H54 (cell line): ENCODE results near the gene TPM2.
"Not testable (repeated sequence)": the region's sequence is repeated elsewhere in the genome, so short reads cannot be mapped to it uniquely, and the experiment has no call there.

ENCODE experiments used
- DNase-seq: peaks from one replicate; pipeline ENCODE4 v3.0.0; 2011; ENCODE audit warnings: low spot score, mixed read lengths; ENCODE audit not compliant: insufficient read length
- FAIRE-seq: peaks from 3 replicates; lab custom pipeline; 2011; peaks lifted over from hg19 to GRCh38; lab: Jason Lieb, UNC
- POLR2A ChIP-seq: IDR thresholded peaks from 2 replicates; pipeline ENCODE4 v1.6.1; 2011; ENCODE audit warnings: low read depth, mild to moderate bottlenecking, low read length

Gene TPM2

DNA sequence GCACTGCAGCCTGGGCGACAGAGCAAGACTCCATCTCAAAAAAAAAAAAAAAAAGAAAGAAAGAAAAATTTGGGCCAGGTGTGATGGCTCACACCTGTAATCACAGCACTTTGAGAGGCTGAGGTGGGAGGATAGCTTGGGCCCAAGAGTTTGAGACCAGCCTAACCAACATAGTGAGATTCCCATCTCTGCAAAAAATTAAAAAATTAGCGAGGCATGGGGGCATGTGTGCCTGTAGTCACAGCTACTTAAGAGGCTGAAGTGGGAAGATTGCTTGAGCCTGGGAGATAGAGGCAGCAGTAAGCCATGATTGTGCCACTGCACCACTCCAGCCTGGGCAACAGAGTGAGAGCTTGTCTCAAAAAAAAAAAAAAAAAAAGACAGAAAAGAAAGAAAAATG is 36.1 kb downstream of the TPM2 start:
- DNase-seq (no peak), FAIRE-seq (no peak)
- TF ChIP-seq POLR2A = no peak

DNA sequence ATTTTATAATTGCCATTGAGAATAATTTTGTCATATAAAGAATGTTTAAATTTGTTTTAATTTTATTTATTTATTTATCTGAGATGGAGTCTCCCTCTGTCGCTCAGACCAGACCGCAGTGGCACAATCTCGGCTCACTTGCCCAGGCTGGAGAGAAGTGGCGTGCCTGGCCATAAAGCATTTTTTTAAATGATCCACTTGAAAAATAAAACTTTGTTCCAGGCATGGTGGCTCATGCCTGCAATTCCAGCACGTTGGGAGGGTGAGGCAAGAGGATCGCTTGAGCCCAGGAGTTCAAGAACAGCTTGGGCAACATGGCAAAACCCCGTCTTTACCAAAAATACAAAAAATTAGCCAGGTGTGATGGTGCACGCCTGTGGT is 36.9 kb downstream of the TPM2 start:
- no peak for DNase-seq
- TF ChIP-seq POLR2A = no peak
- no peak for FAIRE-seq

DNA sequence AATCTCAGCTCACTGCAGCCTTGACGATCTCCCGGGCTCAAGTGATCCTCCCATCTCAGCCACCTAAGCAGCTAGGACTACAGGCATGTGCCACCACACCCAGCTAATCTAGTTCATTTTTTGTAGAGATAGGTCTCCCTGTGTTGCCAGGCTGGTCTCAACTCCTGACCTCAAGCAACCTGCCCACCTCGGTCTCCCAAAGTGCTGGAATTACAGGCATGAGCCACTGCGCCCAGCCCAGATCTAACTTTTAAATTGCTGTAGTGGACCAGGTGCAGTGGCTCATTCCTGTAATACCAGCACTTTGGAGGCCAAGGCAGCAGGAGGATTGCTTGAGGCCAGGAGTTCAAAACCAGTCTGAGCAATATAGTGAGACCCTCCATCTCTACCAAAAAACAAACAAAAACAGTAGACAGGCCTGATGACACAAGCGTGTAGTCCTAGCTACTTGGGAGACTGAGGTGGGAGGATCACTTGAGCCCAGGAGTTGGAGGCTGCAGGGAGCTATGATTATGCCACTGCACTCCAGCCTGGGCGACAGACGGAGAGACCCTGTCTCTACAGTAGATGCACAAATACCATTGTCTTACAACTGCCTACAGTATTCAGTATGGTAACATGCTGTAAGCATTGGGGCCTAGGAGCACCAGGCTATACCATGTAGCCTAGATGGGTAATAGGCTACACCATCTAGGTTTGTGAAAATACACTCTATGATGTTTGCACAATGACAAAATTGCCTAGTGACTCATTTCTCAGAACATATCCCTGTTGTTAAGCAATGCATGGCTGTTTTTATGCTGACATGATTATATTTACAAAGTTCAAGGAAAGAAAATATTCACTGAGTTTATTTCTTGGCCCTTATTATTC is 37.5 kb downstream of the TPM2 start:
- no peak for FAIRE-seq

DNA sequence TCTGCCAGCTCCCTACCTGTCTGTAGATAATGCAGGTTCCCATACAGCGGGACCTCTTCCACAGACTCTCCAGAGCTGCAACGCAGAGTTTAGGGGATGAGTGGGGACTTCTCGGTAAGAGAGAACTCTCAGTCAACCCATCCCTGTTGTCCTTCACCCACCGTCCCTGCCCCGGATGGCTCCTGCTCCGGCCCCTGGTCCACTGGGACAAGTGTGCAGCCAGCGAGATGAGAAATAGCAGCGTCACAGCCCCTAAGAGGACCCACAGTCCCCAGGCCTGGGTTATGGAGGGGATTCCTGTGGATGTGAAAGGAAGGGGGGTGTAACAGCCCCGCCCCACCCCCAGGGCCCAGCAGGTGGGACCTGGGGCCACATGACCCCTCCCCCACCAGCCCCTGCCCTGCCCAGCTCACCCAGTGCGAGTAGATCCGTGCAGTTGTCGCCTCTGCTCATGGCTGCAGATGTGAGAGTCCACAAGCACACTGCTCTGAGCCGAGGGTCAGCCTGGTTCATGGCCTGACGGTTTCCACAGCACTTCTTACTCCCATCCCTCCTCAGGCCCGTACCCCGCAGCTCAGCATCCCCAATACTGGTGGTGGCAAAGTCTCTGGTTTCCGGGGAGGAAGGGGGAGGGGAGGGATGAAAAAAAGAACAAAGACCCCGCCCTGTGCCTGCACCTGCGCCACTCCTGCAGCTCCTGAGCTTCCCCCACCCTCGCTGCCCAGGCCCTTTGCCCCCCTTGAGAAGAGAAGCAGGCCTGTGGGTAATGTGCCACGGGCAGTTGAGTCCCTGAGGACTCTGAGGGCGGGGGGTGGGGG is 39.2 kb downstream of the TPM2 start, which contains the start of gene SIT1:
Gene SIT1, minus strand, starts transcription at position 591 of the 818 bp plus-strand sequence. Its CDS starts 78 bp downstream, at position 513.
- DNase-seq = no peak
- no peak for FAIRE-seq
- TF ChIP-seq POLR2A = no peak

More for the DNA sequence above, 37.5 kb downstream of the TPM2 start:
- DNase-seq = no peak
- no peak for TF ChIP-seq POLR2A

DNA sequence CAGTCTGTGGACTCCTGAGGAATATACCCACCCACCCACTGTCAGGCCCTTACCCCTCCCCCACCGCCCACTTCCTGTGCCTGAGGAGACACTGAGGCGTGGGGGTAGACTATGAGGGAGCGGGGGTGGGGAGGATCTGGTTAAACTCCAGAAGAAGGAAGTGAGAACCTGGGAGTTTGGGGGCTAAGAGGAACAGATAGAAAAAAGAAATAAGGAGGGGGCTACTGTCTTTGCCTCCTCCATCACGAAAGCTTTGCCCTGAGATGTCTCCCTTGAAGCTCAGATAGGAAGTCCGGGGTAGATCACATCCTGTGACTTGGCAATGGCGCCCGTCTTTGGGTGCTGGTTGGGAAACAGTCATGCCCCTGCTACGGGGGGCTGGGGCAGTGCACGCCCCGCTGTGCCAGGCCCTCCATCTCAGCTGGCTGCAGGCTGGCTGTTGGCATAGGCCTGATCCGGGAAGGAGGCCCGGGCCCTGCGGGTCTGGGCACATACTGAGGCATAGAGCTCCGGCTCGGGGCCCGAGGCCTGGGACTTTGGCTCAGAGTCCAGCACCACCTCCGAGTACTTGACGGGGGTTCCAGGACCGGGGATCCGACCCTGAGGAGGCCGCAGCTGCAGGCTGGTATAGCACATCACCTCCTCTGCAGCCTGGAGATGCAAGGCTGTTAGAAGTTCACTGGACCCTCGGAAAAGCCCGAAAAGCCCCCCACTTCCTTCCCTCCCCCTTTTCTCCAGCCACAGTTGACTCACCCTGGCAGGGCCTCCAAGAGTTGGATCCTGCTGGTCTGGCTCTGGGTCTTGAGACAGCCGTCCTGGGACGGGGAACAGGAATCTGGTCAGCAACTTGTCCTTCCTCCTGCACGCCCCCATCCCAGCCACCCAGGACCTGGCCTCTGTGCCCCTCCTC is 40.0 kb downstream of the TPM2 start:
- DNase-seq (no peak), FAIRE-seq (no peak)
- no peak for TF ChIP-seq POLR2A

DNA sequence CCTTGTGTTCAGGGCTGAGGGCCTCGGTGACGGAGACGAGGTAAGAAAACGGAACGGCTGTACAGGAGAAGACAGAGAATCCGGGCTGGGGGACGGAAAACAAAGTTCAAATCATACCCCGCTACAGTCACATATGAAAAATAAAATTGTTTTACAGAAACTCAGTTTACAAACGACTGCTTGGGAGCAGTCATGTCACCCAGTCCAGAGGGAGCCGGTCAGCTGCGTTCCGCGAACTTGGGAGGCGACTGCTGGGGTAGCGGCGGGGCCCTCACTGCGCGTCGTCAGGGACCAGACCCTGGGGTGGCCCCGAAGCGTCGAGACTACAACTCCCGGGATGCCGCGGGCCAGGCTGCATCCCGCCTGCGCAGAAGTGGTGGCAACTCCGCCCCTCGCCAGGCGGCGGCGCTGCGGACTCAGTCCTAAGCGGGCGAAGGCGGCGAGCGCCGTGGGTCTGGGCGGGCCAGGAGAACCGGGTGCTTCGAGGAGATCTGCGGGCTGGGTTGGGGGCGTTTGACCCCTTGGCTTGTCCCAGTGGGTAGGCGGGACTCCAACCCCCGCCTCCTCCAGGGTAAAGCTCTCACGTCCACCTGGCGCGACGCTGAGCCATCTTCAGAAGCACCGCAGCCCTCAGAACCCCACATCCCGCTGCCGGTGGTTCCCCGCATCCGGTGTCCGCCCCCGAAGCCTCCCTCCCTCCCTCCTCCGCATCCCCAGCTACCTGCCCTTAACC is 43.0 kb downstream of the TPM2 start:
- TF ChIP-seq POLR2A = peak; percentile 53; the same call in 1 of the 2 replicates
- peak; percentile 80 for DNase-seq
- FAIRE-seq = no peak

DNA sequence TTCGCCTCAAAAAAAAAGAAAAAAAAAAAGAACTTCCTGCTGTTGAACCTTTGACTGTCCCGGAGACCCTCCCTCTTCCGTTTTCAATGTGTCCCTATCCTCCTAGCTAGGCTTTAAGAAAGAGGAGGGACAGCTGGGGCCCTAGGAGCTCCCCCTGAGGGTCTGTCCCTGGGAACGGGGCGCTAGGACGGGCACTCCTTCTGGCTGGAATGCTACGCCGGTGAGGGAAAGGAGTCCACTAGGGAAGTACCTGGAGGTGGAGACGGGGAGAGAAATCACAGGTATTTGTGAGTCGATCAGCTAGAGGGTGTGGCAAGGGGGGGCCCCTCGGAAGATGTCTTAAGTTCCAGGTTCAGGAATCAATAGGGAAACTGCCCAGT is 43.6 kb downstream of the TPM2 start:
- FAIRE-seq (no peak), DNase-seq (no peak)

DNA sequence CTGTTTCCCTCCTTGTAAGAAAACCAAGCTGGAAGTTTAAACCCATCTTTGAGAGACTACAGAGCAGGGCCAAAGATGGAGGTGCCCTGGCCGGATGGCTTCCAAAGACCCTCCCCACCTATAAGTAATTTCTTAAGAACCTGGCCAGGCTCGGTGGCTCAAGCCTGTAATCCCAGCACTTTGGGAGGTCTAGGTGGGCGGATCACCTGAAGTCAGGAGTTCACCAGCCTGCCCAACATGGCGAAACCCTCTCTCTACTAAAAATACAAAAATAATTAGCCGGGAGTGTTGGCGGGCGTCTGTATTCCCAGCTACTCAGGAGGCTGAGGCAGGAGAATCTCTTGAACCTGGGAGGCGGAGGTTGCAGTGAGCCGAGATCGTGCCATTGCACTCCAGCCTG is 44.0 kb downstream of the TPM2 start:
- DNase-seq, FAIRE-seq: not testable (repeated sequence)

More for the DNA sequence above, 43.6 kb downstream of the TPM2 start:
- no peak for TF ChIP-seq POLR2A

DNA sequence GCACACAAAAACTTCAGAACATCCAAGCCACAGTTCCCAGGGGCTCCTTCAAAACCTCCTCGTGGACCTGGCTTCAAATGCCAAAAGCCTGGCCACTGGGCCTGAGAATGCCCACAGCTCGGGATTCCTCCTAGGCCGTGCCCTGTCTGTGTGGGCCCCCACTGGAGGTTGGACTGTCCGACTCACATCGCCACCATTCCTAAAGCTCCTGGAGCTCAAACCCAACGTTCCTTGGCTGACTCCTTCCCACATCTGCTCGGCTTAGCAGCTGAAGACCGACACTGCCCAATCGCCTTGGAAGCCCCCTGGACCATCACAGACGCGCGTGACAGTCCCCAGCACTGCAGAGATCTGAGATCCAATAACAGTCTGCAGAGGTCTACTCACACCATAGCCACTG is 46.7 kb downstream of the TPM2 start:
- no peak for TF ChIP-seq POLR2A
- FAIRE-seq = no peak
- no peak for DNase-seq

DNA sequence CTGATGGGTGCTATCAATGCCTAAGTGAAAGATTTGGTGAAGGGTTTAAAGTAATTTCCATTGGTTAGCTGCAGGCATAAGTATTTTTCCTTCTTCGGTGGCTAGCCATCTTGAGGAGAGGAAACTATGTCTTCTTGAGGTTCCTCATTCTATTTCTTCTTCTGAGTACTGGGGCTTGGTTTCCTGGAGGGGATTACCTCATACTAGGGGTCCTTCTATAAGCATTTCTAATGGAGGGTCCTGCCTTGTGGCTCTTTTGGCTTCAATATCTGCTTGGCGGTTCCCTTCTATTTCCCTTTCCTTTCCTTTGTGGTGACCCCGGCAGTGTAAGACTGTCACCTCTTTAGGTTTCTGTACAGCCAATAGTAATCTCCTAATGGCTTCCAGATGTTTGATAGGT is 48.2 kb downstream of the TPM2 start:
- not testable (repeated sequence) for FAIRE-seq, DNase-seq

DNA sequence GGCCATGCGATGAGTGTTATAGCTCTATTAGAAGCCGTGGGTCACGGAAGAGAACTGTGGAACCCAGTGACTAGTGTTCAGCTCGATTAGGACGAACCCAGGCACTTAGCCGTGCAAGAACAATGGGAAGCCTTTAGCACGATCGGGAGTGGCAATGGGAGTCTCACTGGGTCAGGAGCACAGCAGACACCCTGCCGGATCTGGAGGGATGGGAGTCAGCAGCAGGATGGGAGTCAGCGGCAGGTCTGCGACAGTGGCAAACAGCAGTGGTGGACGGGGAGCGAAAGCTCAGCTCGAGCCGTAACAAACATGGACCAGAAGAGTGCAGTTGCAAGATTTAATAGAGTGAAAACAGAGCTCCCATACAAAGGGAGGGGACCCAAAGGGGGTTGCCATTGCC is 49.3 kb downstream of the TPM2 start:
- not testable (repeated sequence) for DNase-seq, FAIRE-seq

DNA sequence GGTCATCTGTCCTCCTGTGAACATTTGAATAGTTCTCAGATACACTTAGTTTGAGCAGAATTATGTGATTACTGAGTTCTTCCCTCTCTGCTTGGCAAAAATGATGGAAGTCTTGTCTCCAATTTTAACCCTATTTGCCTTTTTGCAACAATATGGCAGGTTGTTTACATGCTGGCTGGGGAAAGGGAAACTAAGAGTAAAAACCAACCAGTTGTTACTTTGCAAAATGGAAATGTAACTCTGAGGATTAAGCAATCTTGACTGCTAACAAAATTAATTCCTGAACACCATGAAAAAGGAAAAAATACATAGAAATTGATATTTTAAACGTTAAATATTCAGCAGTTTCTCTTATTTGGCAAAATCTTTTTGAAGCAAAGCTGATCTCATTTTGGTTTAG is 50.1 kb downstream of the TPM2 start:
- TF ChIP-seq POLR2A = no peak
- DNase-seq = no peak
- FAIRE-seq = no peak

DNA sequence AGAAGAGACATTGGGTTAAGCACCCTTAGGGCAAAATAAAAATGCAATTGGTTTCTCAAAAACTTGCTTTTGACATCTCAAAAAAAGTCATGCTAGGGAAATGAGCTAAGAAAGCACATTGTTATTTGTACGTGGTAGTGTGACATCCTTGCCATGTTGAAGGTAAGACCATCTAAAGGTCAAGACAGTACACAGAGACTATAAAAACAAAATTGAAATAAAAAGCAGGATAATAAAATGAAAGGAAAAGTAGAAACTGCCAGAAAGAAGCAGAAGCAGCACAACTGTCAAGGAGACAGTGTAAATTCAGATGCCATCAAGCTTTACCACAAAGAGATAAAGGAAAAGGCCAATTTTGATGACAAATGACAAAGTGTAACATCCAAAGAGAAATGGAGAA is 50.5 kb downstream of the TPM2 start:
- FAIRE-seq = peak; percentile 70
- DNase-seq = not testable (repeated sequence)

DNA sequence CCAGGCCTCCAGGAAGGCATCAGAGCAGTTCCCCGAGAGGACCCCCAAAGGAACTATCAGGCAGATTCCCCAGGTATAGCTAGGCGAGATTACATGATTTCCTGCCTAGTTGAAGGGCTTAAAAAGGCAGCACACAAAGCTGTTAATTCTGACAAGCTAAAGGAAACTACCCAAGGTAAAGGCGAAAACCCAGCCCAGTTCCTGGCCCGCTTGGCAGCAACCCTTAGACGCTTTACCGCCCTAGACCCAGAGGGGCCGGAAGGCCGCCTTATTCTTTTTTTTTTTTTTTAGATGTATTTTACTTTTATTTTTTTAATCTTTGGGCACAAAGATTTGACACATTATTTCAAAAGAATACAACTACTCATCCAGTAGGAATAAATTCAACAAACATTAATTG is 51.0 kb downstream of the TPM2 start:
- not testable (repeated sequence) for DNase-seq, FAIRE-seq

DNA sequence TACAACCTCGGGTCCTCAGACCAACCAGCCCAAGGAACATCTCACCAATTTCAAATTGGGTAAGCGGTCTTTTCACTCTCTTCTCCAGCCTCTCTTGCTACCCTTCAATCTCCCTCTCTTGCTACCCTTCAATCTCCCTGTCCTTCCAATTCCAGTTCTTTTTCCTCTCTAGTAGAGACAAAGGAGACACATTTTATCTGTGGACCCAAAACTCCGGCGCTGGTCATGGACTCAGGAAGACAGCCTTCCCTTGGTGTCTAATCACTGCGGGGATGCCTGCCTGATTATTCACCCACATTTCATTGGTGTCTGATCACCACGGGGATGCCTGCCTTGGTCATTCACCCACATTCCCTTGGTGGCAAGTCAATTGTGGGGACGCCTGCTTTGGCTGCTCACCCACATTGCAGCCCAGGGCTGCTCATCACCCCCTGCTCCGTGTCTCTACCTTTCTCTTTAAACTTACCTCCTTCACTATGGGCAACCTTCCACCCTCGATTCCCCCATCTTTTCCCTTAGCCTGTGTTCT is 52.2 kb downstream of the TPM2 start:
- FAIRE-seq, DNase-seq: not testable (repeated sequence)

DNA sequence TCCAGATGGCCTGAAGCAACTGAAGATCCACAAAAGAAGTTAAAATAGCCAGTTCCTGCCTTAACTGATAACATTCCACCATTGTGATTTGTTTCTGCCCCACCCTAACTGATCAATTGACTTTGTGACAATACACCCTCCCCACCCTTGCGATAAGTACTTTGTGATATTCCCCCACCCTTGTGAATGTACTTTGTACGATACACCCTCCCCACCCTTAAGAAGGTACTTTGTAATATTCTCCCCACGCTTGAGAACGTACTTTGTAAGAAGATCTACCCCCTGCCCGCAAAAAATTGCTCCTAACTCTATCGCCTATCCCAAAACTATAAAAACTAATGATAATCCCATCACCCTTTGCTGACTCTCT is 52.9 kb downstream of the TPM2 start:
- not testable (repeated sequence) for FAIRE-seq, DNase-seq
